ENCODE data around the gene TMEM217. TPM values are rescaled to one million over a fixed set of nuclear protein-coding genes. Genes with fewer than 3 reads are reported as not detected.

TMEM217 gene
- total and polyA plus RNA-seq, 2 donors (not counting 1 experiment from before 2014, with no cell fraction given): 0.73 to 1.2 TPM

GRCh38 chr6:37210313-37210968, 47.5 kb downstream of the TMEM217 start:
- Histone ChIP-seq H3K9me3 (ENCODE audit: control extremely low read depth in 1 of 3, control insufficient read depth in 2 of 3, insufficient read depth in 1 of 3, low read length in 2 of 3) (no peaks in the 10 kb centered on the region), H3K36me3 (replicated peaks in 1 of 2; ENCODE audit: control extremely low read depth in 1 of 2, control insufficient read depth in 1 of 2, extremely low read depth in 1 of 2, insufficient read depth in 2 of 2, low read length in 1 of 2) (no peaks in the 10 kb centered on the region), H3K79me2 (ENCODE audit: control insufficient read depth, insufficient read depth, low read length) (no peaks in the 10 kb centered on the region), H3K4me2 (replicated peaks; ENCODE audit: low read depth, low read length, poor library complexity, severe bottlenecking) (no peak overlapping the region), H2AFZ (ENCODE audit: insufficient read depth, low read depth, low read length, poor library complexity, severe bottlenecking) (no peak overlapping the region), H3K4me3 (ENCODE audit: control extremely low read depth in 1 of 5, extremely low read depth in 1 of 5, insufficient read depth in 1 of 5, low read depth in 2 of 5, low read length in 4 of 5) (no peak overlapping the region), H3K27ac (ENCODE audit: low read length in 2 of 2) (no peak overlapping the region), H3K4me1 (ENCODE audit: control insufficient read depth in 2 of 2, insufficient read depth in 2 of 2, low read length in 2 of 2) (peaks cover 4 to 12% of the 10 kb centered on the region in 2 donors), H3K27me3 (replicated peaks in 1 of 4; ENCODE audit: control extremely low read depth in 1 of 4, control insufficient read depth in 3 of 4, insufficient read depth in 4 of 4, low read length in 3 of 4) (peaks cover 0 to 4% (median 0%) of the 10 kb centered on the region in 4 experiments), H4K20me1 (ENCODE audit: control insufficient read depth, insufficient read depth, low read length, poor library complexity, severe bottlenecking) (no peaks in the 10 kb centered on the region), H3K9ac (ENCODE audit: low read length) (no peak overlapping the region)
- 100% methylated on average over 5 of the region's 7 CpGs for WGBS (ENCODE audit: insufficient coverage)
- DNase-seq: peak; percentile 85
- ChIA-PET POLR2A (interaction anchor here (1.0 kb wide), 1 partner anchor 38 kb away, joined by 4 read pairs; no protein-coding TSS in a partner anchor), CTCF (interaction anchor here (0.7 to 17.8 kb wide), 37 partner anchors 10 to 596 kb away, joined by 3 to 587 read pairs (median 5); partner anchors contain the start of genes C6orf89, MTCH1, PIM1 and PPIL1)
- Mint-ChIP-seq H3K27me3 (no peaks in the 10 kb centered on the region), H3K4me1 (peaks cover 14% of the 10 kb centered on the region), H3K9me3 (ENCODE audit: insufficient read depth) (no peaks in the 10 kb centered on the region), H3K4me3 (no peak overlapping the region), H3K27ac (no peak overlapping the region)
- peak; percentile 71 for ATAC-seq (ENCODE audit: low read depth)
- TF ChIP-seq, protein P1, sequence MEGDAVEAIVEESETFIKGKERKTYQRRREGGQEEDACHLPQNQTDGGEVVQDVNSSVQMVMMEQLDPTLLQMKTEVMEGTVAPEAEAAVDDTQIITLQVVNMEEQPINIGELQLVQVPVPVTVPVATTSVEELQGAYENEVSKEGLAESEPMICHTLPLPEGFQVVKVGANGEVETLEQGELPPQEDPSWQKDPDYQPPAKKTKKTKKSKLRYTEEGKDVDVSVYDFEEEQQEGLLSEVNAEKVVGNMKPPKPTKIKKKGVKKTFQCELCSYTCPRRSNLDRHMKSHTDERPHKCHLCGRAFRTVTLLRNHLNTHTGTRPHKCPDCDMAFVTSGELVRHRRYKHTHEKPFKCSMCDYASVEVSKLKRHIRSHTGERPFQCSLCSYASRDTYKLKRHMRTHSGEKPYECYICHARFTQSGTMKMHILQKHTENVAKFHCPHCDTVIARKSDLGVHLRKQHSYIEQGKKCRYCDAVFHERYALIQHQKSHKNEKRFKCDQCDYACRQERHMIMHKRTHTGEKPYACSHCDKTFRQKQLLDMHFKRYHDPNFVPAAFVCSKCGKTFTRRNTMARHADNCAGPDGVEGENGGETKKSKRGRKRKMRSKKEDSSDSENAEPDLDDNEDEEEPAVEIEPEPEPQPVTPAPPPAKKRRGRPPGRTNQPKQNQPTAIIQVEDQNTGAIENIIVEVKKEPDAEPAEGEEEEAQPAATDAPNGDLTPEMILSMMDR (IDR thresholded peaks at IDR 0.05): peak; percentile 93
- no peak for TF ChIP-seq EZH2 (IDR thresholded peaks at IDR 0.05; ENCODE audit: borderline replicate concordance, insufficient read depth, low read depth, low read length, poor library complexity, severe bottlenecking)
- intact Hi-C loops (cut with micrococcal nuclease): loop anchor here (1.0 to 10.0 kb wide), 7 partner anchors 38 to 596 kb away; partner anchors contain the start of gene C6orf89

Data from B cell (primary cell).